Stimulated activated CD8-positive, alpha-beta memory T cell treated with anti-CD3 and anti-CD28 coated beads, Interleukin-7, amount 100 ng/mL, for 1 hour (primary cell): ENCODE data around the gene PRG3.

Source experiments
- DNase-seq, 2 donors: peaks; one replicate each; pipeline ENCODE4 v3.0.0-alpha.2; 2020; ENCODE audit warnings: low read depth in 2 of 2

Gene PRG3

GRCh38 chr11:57380975-57381374 lies at the start of gene PRG3:
Gene PRG3, minus strand, starts transcription at chr11:57381150. Its CDS starts 442 bp downstream, at chr11:57380708.
- no peak for DNase-seq

GRCh38 chr11:57429946-57430345 lies 49.0 kb upstream of the PRG3 start:
- no peak for DNase-seq

- DNase-seq: no peak
Measured at GRCh38 chr11:57428643-57429042, 47.7 kb upstream of the PRG3 start.

- DNase-seq: no peak
Measured at GRCh38 chr11:57427727-57428082, 46.8 kb upstream of the PRG3 start.

GRCh38 chr11:57426929-57427726 lies 46.2 kb upstream of the PRG3 start, which contains the start of gene SLC43A3:
Gene SLC43A3, minus strand, starts transcription at chr11:57427121. Its CDS starts 949 bp downstream, at chr11:57426172.
- peak; percentile 26 to 34 for DNase-seq

- no peak for DNase-seq
Measured at GRCh38 chr11:57426439-57426928, 45.5 kb upstream of the PRG3 start.

- DNase-seq: no peak
Measured at GRCh38 chr11:57425565-57426438, 44.9 kb upstream of the PRG3 start.

GRCh38 chr11:57424792-57425564 lies 44.0 kb upstream of the PRG3 start:
- peak; percentile 66 to 70 for DNase-seq

- no peak for DNase-seq
Measured at GRCh38 chr11:57424137-57424791, 43.3 kb upstream of the PRG3 start.

- no peak for DNase-seq
Measured at GRCh38 chr11:57422669-57423068, 41.7 kb upstream of the PRG3 start.

GRCh38 chr11:57421805-57422204 lies 40.9 kb upstream of the PRG3 start:
- no peak for DNase-seq

- DNase-seq: no peak
Measured at GRCh38 chr11:57421066-57421465, 40.1 kb upstream of the PRG3 start.

GRCh38 chr11:57419146-57419545 lies 38.2 kb upstream of the PRG3 start:
- DNase-seq: no peak

GRCh38 chr11:57418131-57418530 lies 37.2 kb upstream of the PRG3 start:
- no peak for DNase-seq

- DNase-seq: no peak
Measured at GRCh38 chr11:57417056-57417455, 36.1 kb upstream of the PRG3 start.

GRCh38 chr11:57416436-57416835 lies 35.5 kb upstream of the PRG3 start:
- no peak for DNase-seq

GRCh38 chr11:57414612-57415212 lies 33.8 kb upstream of the PRG3 start:
- no peak for DNase-seq

GRCh38 chr11:57413681-57414080 lies 32.7 kb upstream of the PRG3 start:
- no peak for DNase-seq

GRCh38 chr11:57410287-57410686 lies 29.3 kb upstream of the PRG3 start:
- no peak for DNase-seq

GRCh38 chr11:57409321-57410100 lies 28.6 kb upstream of the PRG3 start:
- DNase-seq: no peak
